Heart left ventricle (tissue), 16 donors: Measurements from ENCODE around the gene CFAP43. TPM values are rescaled to one million over a fixed set of nuclear protein-coding genes. Genes with fewer than 3 reads are reported as not detected.

Source experiments
- ATAC-seq, 4 donors: fragments of 200-7000 bp; cut with Tn5 transposase; one replicate each; pipeline ENCODE4 v1.9.1; 2020 to 2022; ENCODE audit warnings: moderate library complexity in 4 of 4, mild to moderate bottlenecking in 3 of 4, moderate number of reproducible peaks in 1 of 4
- DNase-seq, 5 donors: peaks; one replicate each; pipeline ENCODE4 v3.0.0-alpha.2; 2020
- H3K27ac ChIP-seq, 12 donors: fragments of 200-600 bp; sonication (generic) in 4 of 12; one replicate each; pipeline versions ENCODE4 v1.5.0 to v1.8.0; 2016 to 2022; ENCODE audit warnings: mild to moderate bottlenecking in 2 of 12
- H3K27me3 ChIP-seq, 9 donors: fragments of 200-600 bp; sonication (generic) in 2 of 9; one replicate each; pipeline versions ENCODE4 v1.5.1 to v1.8.0; 2016 to 2022; ENCODE audit warnings: mild to moderate bottlenecking in 3 of 9
- H3K36me3 ChIP-seq, 9 donors: fragments of 200-600 bp; sonication (generic) in 2 of 9; one replicate each; pipeline versions ENCODE4 v1.5.0 to v1.8.0; 2018 to 2022; ENCODE audit warnings: mild to moderate bottlenecking in 2 of 9
- H3K4me1 ChIP-seq, 12 donors: fragments of 200-600 bp; sonication (generic) in 4 of 12; one replicate each; pipeline versions ENCODE4 v1.5.0 to v1.8.0; 2016 to 2022; ENCODE audit warnings: mild to moderate bottlenecking in 3 of 12
- H3K4me3 ChIP-seq, 12 donors: fragments of 200-600 bp; sonication (generic) in 4 of 12; one replicate each; pipeline versions ENCODE4 v1.5.0 to v1.8.0; 2017 to 2022; ENCODE audit warnings: mild to moderate bottlenecking in 9 of 12, moderate library complexity in 4 of 12
- H3K9me3 ChIP-seq, 12 donors: fragments of 200-600 bp; sonication (generic) in 4 of 12; one replicate each; pipeline versions ENCODE4 v1.5.0 to v1.8.0; 2016 to 2022; ENCODE audit warnings: mild to moderate bottlenecking in 1 of 12
- POLR2A ChIP-seq, 2 donors: fragments of 450-650 bp; IDR thresholded peaks; one replicate each; pipeline ENCODE4 v1.6.1; 2017; ENCODE audit warnings: antibody characterized with exemption in 2 of 2, mild to moderate bottlenecking in 2 of 2, moderate library complexity in 2 of 2
- WGBS, 4 donors: extraction: QIAGEN DNeasy Blood & Tissue Kit in 2 of 4; methylation state at CpG; one replicate each; pipeline versions ENCODE4 v1.1.5 to v1.1.7; 2013 to 2018; 5-methylcytosine and 5-hydroxymethylcytosine counted together
- intact Hi-C, 10 donors: fragments of 100-400 bp; cut with DNase I; formaldehyde crosslinking; loops; one replicate each; pipeline versions ENCODE4 v1.11.1 to v1.14.2; 2022
- polyA plus RNA-seq, 2 donors: library from polyadenylated mRNA; stranded (reverse); fragments of 200-250 nt; gene quantifications; one replicate each; pipeline ENCODE4 v1.2.3, GENCODE V29; 2013
- total RNA-seq, 9 donors: library from RNA; depleted of rRNA in 2 of 9; stranded (reverse); fragments of >200 nt in 2 of 9; fragmentation: NEBNext Ultra II Directional in 3 of 9; extraction: Animal tissue kit (Norgen Biotek cat#: 25700) in 3 of 9; gene quantifications; one replicate each; pipeline versions ENCODE4 v1.1.0 to v1.2.4, GENCODE V29; 2016 to 2023
- TF ChIP-seq, protein P1 (sequence below), 12 donors: fragments of 200-600 bp; sonication (generic) in 4 of 12; IDR thresholded peaks; one replicate each; pipeline versions ENCODE4 v1.5.0 to v1.8.0; 2018 to 2022; ENCODE audit warnings: antibody characterized with exemption in 12 of 12, mild to moderate bottlenecking in 5 of 12
- donor health status: ischemic (EF 13 %, LVEDD 7.1; RV severe dilation, severe dysfunction).
- donor health status: healthy with polysubstance abuse.
- donor health status: DM: no; HTN: yes; CAD: no.
- donor health status: DM: no; HTN: no; CAD: no.
- donor health status: ischemic (EF 25% LVEDD 6.9; RV normal size, moderate dysfunction).
- donor health status: ischemic (EF 25% LVEDD 5.7; RV mildly dilated, moderate dysfunction).
- donor health status: healthy.
- donor health status: DM: yes; HTN: yes; CAD: no.
- donor health status: ischemic (EF 35%, LVEDD 5.7; RV mildly dilated, moderate dysfunction).
- donor health status: nonischemic (EF 11% LVEDD 7.7; RV severe dilation, severe dysfunction).
- donor health status: DM: yes; HTN: yes; CAD: no.
- donor health status: PGD.
- donor health status: ischemic (EF 29% LVEDD 5.4; RV normal size, mild dysfunction).
- donor health status: nonischemic (EF 23%, LVEDD 6.1; RV moderate dilation, normal function).

CFAP43 gene
- total and polyA plus RNA-seq, 11 donors, result 0.11 to 0.84 (median 0.19) TPM; not detected in 6

- Histone ChIP-seq H3K36me3 (no peaks in the 10 kb centered on the region), H3K4me3 (no peak overlapping the region), H3K27ac (no peak overlapping the region), H3K27me3 (no peaks in the 10 kb centered on the region), H3K4me1 (no peaks in the 10 kb centered on the region), H3K9me3 (no peaks in the 10 kb centered on the region)
- 90 to 100% (median 97%) methylated on average over 3 of the region's 3 CpGs for WGBS, 4 donors
- DNase-seq, result no peak
- ATAC-seq, result no peak
- TF ChIP-seq, protein P1, sequence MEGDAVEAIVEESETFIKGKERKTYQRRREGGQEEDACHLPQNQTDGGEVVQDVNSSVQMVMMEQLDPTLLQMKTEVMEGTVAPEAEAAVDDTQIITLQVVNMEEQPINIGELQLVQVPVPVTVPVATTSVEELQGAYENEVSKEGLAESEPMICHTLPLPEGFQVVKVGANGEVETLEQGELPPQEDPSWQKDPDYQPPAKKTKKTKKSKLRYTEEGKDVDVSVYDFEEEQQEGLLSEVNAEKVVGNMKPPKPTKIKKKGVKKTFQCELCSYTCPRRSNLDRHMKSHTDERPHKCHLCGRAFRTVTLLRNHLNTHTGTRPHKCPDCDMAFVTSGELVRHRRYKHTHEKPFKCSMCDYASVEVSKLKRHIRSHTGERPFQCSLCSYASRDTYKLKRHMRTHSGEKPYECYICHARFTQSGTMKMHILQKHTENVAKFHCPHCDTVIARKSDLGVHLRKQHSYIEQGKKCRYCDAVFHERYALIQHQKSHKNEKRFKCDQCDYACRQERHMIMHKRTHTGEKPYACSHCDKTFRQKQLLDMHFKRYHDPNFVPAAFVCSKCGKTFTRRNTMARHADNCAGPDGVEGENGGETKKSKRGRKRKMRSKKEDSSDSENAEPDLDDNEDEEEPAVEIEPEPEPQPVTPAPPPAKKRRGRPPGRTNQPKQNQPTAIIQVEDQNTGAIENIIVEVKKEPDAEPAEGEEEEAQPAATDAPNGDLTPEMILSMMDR (IDR thresholded peaks at IDR 0.05), result no peak
- no peak for TF ChIP-seq POLR2A (IDR thresholded peaks at IDR 0.05)
- intact Hi-C loops, result loop anchor here in 2 of 10 donors (5.0 to 10.0 kb wide), 2 partner anchors 164 to 502 kb away; no protein-coding TSS in a partner anchor
Measured at GRCh38 chr10:104216631-104217030, 15.5 kb downstream of the CFAP43 start.

GRCh38 chr10:104209575-104210198, 22.5 kb downstream of the CFAP43 start:
- Histone ChIP-seq H3K36me3 (no peaks in the 10 kb centered on the region), H3K27ac (no peak overlapping the region), H3K4me3 (no peak overlapping the region), H3K27me3 (no peaks in the 10 kb centered on the region), H3K9me3 (no peaks in the 10 kb centered on the region), H3K4me1 (peaks cover 0 to 4% (median 0%) of the 10 kb centered on the region in 12 donors)
- WGBS, 4 donors, result 27 to 38% (median 32%) methylated on average over 2 of the region's 2 CpGs
- ATAC-seq (peak in 3 of 4 donors; percentile 49 to 71 (median 68)), DNase-seq (peak in 2 of 5 donors; percentile 20 to 33)
- no peak for TF ChIP-seq POLR2A (IDR thresholded peaks at IDR 0.05)
- TF ChIP-seq, protein P1 (IDR thresholded peaks at IDR 0.05), result peak; percentile 30 to 70 (median 52)
- intact Hi-C loops, result loop anchor here (1.0 to 10.0 kb wide), 9 partner anchors 161 to 497 kb away; no protein-coding TSS in a partner anchor

- Histone ChIP-seq H3K4me3 (no peak overlapping the region), H3K36me3 (no peaks in the 10 kb centered on the region), H3K4me1 (peaks cover 0 to 4% (median 0%) of the 10 kb centered on the region in 12 donors), H3K27ac (no peak overlapping the region), H3K9me3 (no peaks in the 10 kb centered on the region), H3K27me3 (no peaks in the 10 kb centered on the region)
- DNase-seq, result no peak
- ATAC-seq, result no peak
- intact Hi-C loops, result loop anchor here in 9 of 10 donors (1.0 to 10.0 kb wide), 8 partner anchors 160 to 496 kb away; no protein-coding TSS in a partner anchor
- WGBS, 4 donors, result 29 to 44% (median 37%) methylated on average over 3 of the region's 3 CpGs
- TF ChIP-seq POLR2A (IDR thresholded peaks at IDR 0.05), result no peak
- TF ChIP-seq, protein P1 (IDR thresholded peaks at IDR 0.05), result no peak
Measured at GRCh38 chr10:104208730-104209129, 23.4 kb downstream of the CFAP43 start.

GRCh38 chr10:104202231-104202630, 29.9 kb downstream of the CFAP43 start:
- ATAC-seq, result no peak
- H3K4me3 ChIP-seq, result no peak overlapping the region
- H3K4me1 ChIP-seq, result no peaks in the 10 kb centered on the region
- WGBS, 4 donors, result 94 to 98% (median 96%) methylated on average over 2 of the region's 2 CpGs
- H3K36me3 ChIP-seq, result no peaks in the 10 kb centered on the region
- no peak for DNase-seq
- TF ChIP-seq POLR2A (IDR thresholded peaks at IDR 0.05), result no peak
- TF ChIP-seq, protein P1 (IDR thresholded peaks at IDR 0.05), result no peak
- H3K27me3 ChIP-seq, result no peaks in the 10 kb centered on the region
- H3K9me3 ChIP-seq, result peaks cover 0 to 5% (median 0%) of the 10 kb centered on the region in 12 donors
- intact Hi-C loops, result loop anchor here in 1 of 10 donors (10.0 kb wide), 1 partner anchor 307 kb away; no protein-coding TSS in a partner anchor
- no peak overlapping the region for H3K27ac ChIP-seq
